ENCODE data around the gene ZNRD2.
"Not testable (repeated sequence)": the region's sequence is repeated elsewhere in the genome, so short reads cannot be mapped to it uniquely, and the experiment has no call there.

DNA sequence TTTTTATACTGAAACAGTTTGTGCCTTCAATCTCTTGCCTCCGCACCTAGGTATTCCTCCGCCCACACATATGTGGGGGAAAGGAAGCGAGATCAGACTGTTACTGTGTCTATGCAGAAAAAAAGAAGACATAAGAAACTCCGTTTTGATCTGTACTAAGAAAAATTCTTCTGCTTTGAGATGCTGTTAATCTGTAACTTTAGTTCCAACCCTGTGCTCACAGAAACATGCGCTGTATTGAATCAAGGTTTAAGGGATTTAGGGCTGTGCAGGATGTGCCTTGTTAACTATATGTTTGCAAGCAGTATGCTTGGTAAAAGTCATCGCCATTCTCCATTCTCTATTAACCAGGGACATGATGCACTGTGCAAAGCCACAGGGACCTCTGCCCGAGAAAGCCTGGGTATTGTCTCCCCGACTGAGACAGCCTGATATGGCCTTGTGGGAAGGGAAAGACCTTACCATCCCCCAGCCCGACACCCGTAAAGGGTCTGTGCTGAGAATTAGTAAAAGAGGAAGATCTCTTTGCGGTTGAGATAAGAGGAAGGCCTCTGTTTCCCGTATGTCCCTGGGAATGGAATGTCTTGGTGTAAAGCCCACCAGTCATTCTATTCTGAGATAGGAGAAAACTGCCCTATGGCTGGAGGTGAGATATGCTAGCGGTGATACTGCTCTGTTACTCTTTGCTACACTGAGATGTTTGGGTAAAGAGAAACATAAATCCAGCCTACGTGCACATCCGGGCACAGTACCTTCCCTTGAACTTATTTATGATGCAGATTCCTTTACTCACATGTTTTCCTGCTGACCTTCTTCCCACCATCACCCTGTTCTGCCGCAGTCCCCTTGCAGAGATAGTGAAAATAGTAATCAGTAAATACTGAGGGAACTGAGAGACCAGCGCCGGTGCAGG is 47.3 kb upstream of the ZNRD2 start:
- TF ChIP-seq POLR2A (IDR thresholded peaks at IDR 0.05; ENCODE audit: extremely low read depth, insufficient read length) = not testable (repeated sequence)
- TF ChIP-seq, protein P1, sequence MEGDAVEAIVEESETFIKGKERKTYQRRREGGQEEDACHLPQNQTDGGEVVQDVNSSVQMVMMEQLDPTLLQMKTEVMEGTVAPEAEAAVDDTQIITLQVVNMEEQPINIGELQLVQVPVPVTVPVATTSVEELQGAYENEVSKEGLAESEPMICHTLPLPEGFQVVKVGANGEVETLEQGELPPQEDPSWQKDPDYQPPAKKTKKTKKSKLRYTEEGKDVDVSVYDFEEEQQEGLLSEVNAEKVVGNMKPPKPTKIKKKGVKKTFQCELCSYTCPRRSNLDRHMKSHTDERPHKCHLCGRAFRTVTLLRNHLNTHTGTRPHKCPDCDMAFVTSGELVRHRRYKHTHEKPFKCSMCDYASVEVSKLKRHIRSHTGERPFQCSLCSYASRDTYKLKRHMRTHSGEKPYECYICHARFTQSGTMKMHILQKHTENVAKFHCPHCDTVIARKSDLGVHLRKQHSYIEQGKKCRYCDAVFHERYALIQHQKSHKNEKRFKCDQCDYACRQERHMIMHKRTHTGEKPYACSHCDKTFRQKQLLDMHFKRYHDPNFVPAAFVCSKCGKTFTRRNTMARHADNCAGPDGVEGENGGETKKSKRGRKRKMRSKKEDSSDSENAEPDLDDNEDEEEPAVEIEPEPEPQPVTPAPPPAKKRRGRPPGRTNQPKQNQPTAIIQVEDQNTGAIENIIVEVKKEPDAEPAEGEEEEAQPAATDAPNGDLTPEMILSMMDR (IDR thresholded peaks at IDR 0.05; ENCODE audit: low read depth, low read length) = not testable (repeated sequence)

Data from NB4 (cell line).